HG02763 (cell line): ENCODE data around the gene CDCP2.
A peak's percentile ranks its signal among the peaks of the same experiment; 100 is the strongest.

Source experiments
- ATAC-seq: cut with Tn5 transposase; IDR thresholded peaks from one replicate; pipeline ENCODE4 v1.9.1; 2021; ENCODE audit warnings: mild to moderate bottlenecking, moderate library complexity; ENCODE audit not compliant: unreplicated experiment

The CDCP2 gene

DNA sequence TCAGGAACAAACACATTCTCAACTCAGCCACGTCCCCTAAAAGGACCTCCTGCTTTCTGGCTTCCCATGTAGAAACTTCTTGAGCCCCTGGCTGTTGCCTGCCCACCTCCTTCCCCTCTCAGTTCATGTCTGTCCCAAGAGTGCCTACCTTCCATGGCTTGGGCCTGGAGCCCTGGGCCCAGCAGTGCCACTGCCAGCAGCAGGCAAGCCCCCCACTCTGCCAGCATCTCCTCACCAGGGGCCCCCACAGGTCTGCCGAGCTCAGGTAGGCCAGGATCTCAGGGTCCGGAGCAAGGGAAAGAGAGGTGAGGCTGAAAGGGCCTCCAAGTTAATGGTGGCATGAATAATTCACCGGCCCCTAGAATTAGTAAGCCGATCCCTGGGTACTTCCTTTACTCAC, at the start of gene CDCP2:
Gene CDCP2 (minus strand): TSS at position 305 of the 400 bp plus-strand sequence. CDS start 78 bp downstream, at position 227.
- no peak for ATAC-seq

DNA sequence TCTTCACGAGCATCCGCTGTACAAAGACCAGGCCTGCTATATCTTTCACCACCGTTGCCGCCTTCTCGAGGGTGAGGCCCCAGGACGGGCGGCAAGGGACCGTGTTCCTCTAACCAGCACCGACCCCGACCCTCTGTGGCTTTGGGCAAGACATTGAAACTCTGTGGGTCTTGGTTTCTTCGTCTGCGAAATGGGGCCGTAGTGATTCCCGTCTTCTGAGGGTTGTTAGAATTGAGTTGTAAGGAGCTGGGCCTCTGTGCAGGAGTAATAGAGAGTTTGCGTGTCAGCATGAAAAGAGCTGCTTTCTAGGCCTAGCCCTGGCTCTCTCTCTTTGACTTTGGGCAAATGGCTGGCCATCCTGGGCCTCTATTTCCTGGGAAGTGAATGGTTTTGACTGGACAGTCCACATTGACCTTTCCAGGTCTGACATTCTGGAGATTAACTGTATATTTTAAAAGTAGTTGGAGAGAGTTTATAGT, 47.8 kb upstream of the CDCP2 start:
- no peak for ATAC-seq

DNA sequence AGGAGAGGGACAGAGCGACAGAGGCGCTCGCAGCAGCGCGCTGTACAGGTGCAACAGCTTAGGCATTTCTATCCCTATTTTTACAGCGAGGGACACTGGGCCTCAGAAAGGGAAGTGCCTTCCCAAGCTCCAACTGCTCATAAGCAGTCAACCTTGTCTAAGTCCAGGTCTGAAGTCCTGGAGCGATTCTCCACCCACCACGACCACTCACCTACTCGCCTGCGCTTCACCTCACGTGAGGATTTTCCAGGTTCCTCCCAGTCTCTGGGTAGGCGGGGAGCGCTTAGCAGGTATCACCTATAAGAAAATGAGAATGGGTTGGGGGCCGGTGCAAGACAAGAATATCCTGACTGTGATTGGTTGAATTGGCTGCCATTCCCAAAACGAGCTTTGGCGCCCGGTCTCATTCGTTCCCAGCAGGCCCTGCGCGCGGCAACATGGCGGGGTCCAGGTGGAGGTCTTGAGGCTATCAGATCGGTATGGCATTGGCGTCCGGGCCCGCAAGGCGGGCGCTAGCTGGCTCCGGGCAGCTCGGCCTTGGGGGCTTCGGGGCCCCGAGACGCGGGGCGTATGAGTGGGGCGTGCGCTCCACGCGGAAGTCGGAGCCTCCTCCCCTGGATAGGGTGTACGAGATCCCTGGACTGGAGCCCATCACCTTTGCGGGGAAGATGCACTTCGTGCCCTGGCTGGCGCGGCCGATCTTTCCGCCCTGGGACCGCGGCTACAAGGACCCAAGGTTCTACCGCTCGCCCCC, 47.1 kb upstream of the CDCP2 start, which contains the start of the genes CYB5RL and MRPL37:
Gene CYB5RL (minus strand): TSS at position 266 of the 754 bp plus-strand sequence. CDS start 4,414 bp downstream, outside the sequence.
Gene MRPL37 (plus strand): TSS at position 403 of the 754 bp plus-strand sequence. CDS start 77 bp downstream, at position 480.
- peak; percentile 97 for ATAC-seq

DNA sequence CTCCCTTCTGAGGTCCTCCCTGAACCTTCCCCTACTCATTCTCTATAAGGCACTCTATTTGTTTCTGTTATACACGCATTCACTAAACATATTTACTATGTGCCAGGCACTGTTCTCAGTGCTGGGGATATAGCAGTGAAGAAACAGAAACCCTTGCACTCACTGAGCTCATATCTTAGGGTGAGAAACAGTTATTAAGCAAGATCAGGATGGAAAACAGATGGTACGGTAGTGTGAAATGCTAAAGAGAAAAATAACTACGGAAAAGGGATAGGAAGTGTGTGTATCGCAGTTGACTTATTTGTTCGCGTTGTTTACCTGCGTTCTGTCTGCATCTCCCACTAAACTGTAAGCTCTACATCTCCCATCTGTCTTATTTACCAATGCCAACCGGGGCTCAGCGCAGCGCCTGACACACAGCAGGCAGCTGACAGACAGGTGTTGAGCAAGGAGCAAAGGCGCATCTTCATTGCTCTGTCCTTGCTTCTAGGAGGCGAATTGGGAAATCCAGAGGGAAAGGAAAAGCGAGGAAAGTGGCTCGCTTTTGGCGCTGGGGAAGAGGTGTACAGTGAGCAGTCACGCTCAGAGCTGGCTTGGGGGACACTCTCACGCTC, 46.5 kb upstream of the CDCP2 start:
- no peak for ATAC-seq

DNA sequence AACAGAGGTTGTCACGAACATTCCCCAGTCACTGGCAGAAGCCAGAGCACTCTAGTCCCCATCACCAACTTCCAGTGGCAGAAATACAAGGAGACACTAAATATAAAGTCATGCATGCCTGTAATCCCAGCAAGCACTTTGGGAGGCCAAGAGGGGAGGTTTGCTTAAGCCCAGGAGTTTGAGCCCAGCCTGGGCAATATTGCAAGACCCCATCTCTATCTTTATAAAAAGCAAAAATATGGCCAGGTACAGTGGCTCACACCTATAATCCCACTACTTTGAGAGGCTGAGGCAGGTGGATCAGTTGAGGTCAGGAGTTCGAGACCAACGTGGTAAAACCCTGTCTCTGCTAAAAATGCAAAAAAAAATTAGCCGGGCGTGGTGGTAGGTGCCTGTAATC, 40.7 kb upstream of the CDCP2 start:
- no peak for ATAC-seq

DNA sequence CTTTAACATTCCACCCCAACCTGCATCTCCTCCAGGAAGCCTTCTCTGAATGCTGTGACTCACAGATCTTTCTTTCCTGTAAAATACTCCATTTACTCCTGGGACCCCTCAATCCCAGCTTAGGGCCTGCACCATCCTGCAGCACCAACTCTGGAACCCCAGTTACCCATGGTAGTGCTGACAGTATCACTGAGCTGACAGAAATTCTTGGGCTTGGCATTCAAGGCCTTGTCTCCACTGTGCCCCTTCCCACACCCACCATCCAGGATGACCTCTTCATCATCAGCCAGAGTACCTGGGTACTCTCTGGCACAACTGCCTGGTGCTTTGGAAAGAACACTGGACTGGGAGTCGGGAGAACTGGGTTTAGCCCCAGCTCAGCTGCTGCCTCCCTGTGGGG, 38.7 kb upstream of the CDCP2 start:
- ATAC-seq, result no peak

DNA sequence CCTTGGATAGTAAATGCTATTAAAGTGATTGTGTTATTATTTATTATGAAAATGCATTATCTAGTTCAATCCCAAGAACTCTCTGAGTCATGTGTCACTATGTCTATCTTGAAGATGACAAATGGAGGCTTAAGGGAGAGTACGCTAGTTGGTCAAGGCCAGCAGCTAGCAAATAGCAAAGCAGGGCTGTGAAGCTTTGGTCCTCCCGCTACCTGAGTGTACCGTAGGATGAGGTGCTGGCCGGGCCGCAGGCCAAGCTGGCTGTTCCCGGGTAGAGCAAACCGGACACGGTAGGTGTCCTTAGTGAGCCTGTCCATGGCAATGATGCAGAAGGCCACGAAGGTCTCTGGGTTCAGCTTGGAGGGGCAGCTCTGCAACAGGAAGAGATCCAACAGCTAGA, 37.7 kb upstream of the CDCP2 start:
- no peak for ATAC-seq

DNA sequence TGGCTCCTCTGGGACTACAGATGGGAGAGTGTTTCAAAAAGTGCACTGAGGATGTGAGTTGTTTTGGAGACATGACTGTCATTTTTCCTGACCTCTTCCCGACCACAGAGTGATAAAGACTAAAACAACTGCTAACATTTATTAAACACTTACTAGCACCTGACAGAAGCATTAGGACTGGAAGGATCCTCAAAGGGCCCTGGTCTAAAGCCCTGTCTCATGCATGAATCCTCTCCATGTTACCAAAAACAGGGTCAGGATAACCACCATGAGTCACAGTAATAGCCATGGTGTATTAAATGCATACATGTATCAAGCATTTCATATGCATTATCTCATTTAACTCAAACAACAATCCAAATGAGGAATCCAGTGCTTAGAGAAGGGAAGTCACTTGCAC, 35.5 kb upstream of the CDCP2 start:
- no peak for ATAC-seq

DNA sequence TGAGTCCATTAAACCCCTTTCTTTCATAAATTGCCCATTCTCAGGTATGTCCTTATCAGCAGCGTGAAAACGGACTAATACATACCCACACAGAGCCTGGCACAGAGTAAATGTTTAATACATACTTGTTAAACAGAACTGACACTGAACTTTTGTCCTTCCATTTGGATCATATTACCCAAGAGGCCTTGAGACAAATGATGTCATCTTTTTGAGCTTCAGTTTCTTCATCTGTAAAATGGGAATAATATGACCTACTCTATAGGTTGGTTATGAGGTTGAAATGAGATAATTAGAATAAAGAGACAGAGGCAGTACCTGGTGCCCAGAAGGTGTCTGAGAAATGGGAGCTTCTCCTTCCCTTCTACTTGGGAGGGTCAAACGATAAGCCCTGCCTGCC, 33.3 kb upstream of the CDCP2 start:
- no peak for ATAC-seq

DNA sequence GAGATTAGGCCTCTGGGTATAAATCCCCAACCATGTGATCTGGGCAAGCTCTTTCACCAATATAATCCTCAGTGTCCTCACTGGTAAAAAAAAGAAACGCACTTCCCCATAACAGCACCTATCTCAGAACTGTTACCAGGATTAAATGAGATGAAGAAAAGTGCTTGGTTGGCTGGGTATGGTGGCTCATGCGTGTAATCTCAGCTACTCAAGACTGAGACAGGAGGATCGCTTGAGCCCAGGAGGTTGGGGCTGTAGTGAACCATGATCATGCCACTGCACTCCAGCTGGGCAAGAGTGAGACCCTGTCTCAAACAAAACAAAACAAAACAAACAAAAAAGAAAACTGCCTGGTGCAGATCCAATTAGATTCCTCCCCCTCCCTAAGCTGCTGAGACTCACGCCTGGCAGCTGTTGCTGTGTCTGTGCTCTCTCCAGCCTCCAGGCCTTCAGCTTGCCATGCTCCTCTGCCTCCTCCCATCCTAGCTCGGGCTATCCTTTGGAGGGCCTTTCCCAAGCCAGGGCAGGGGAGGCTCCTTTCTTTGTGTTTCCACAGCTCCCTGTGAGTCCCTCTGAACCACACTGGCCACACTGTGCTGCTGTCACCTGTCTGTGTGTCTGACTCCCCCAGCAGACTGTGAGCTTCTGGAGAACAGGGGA, 28.0 kb upstream of the CDCP2 start:
- ATAC-seq, result no peak

DNA sequence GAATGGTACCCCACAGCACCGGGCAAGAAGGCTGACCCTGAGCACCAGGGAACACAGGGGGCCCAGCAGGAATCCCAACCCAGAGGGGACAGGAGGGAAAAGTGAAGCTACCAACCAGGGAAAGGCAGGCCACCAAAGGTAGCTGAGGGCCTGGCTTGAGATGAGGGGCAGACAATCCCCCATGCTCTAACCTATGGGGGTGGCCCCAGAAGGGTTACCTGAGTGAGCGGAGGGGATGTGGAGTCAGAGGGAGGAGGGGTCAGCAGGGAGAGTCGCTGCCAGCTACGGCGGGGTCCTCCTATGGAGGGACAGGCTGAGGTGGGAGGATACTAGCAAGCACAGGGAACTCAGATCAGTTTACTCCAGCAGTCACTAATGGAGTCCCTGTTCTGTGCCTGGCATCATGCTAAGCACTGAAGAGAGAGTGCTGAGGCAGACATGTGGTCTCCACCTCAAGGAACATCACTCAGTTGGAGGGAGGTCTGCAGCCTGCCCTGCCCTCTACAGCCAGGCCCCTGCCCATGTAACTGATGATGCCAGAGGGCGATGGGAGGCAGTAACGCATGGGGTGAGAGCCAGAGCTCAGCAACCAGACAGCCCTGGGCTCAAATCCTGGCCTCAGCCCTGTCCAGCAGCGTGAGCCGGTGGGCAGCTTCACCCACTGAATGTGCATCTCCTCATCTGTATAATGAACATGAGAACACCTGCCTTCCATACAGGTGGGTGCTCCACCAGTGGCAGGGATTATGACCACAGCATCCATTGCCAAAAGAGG, 25.7 kb upstream of the CDCP2 start:
- ATAC-seq, result no peak

DNA sequence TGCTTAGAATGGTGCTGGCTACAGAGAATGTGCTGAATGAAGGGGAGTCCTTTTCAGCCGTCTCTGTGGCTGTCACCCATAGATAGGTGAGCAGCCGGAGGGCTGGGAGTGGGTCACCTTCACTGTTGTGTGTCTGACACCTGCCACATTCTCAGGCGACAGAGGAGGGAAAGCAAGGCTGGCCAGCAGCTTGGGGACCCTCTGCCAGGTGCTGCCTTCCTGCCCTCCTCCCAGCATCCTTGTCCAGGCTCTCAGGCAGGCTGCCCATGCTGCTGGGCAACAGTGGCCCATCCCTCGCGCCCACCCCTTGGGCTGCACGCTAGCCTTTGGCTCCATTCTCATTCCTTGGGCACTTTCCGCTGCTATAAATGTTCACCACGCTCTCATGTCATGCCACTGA, 24.9 kb upstream of the CDCP2 start:
- no peak for ATAC-seq

DNA sequence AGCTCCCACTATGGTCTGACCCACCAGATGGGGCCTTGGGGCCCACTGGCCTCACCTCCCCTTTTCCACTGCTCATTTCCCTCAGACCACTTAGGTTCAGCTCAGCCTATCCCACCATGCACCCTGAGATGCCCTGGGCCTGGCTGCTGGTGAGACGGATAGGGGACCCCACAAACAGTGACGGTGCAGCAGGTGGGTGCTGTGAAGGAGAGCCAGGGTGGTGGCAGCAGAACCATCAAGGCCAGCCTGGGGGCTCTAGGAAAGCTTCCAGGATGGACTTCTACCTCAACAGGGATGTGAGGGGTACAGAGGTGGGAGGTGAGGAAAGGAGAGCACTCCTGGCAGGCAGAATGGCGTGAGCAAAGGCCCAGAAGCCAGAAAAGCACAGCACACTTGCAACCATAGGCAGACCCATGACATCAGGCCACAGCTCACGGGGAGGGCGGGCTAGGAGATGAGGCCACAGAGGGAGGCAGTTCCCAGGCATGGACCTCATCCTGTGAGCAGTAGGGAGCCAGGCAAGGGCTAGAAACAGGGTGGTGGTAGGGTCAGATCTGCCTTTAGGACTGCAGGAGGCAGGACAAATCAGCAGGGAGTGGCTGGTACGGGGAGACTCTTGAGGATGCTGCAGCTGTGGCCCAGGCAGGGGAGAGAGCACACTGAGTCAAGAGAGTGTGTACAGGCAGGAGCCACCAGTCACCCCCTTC, 24.0 kb upstream of the CDCP2 start:
- no peak for ATAC-seq

DNA sequence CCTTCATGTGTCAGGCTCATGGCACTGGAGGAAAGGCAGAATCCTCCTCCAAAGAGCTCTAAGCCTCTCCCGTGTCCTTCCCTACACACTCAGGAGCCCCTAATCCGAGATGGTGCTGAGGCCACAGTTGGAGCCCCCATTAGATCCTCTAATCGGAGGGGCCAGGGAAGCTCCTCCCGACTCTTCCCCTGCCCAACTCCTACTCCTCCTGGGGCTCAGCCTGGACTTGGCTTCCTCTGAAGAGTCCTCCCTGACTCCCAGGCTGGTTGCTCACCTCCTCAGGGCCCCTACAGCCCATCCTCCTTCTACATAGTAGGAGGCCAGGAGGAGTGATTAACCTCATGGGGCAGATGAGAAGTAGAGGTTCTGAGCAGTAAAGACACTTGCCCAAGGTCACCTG, 21.3 kb upstream of the CDCP2 start:
- ATAC-seq, result no peak

DNA sequence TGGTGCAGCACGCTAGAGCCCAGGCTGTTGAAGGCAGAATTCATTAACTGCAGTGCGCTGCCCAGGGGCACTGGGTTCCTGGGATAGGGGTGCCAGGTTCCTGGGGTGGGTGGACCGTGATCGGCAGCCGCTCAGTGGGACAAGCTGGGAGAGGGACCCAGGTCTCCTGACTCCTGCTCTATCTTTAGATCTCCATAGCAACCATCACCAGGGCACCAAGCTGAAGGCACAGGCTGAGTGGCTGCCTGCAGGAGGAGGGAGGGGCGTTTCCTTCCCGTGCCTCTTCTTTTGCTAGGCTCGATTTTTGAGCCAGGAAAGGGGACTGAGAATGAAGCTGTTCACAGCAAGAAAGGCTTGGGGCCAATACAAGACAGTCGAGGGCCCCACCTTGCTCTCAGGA, 20.9 kb upstream of the CDCP2 start:
- ATAC-seq, result no peak

DNA sequence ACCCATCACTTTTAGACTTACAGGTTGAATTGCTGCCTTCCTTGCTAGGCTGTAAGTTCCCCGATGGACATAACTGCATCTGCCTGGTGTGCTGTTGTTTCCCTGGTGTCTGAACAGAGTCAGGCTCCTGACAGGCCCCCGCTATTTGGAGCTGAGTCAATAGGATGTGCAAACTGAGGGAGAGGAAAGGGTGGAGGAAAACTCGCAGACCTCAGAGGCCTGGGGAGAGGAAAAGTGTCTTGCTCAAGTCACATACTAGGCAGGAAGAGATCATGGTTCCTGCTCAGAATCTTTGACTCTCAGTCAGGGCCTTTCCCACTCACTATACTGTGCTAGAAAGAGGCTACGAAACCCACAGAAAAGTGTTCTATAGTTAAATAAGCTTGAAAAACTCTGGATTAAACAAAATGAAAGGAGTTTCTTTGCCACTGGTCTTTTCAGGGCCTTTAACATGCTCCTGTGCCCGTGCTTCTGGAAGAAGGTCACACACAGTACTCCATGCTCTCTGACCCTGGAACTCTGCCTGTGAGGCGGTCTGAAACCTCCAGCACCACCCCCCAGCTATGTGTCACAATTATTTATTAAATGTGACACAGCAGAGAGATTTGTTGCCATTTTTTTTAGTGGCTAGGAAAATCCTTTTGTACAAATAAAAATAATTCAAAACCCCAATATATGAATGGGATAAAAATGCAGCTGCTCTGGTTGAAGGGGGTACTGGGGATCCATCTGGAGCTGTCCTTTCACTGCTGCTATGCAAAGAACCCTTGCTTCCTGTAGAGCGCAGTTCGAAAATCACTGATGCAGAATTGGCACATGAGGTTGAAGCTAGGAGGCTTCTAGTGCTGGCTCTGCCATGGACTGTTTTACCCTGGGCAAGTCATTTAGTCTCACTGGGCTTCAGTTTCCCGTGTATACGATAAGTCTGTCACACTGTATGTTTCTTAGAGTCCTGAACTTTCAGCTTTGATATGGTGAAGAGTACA, 20.1 kb upstream of the CDCP2 start:
- no peak for ATAC-seq

DNA sequence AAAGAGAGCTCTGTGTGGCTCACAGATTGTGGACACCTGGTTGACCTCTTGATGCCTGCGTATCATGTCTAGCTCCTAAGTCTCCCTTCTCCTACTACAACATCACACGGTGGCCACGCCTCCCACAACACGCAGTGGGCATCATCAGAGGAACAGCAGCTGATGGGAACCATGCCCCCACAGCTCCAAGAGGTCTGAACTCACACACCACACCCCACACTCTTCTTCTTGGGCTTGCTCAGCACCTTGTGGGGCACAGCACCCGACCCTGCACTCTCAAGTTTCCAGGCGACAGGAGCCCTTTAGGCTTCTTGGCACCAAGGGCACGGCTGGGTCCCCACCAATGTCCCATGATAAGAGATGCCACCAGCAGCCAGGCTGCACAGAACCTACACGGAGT, 18.8 kb upstream of the CDCP2 start:
- ATAC-seq, result no peak

DNA sequence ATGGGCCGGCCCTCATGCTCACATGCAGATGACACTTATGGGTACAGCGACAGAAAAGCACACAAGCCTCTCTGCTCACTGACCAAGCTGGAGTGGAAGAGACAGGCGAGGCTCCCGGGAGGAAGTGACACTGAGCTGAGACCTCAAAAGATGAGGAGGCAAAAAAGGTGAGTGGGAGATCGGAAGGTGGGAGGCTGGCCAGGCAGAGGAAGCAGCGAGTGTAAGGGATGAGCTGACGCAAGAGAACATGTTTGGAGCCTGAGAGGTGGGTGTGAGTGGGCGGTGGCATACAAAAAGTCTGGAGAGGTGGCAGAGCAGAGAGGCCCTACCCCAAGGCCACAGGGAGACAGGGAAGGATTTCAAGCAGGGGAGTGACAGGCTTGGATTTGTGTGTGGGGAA, 18.2 kb upstream of the CDCP2 start:
- no peak for ATAC-seq

DNA sequence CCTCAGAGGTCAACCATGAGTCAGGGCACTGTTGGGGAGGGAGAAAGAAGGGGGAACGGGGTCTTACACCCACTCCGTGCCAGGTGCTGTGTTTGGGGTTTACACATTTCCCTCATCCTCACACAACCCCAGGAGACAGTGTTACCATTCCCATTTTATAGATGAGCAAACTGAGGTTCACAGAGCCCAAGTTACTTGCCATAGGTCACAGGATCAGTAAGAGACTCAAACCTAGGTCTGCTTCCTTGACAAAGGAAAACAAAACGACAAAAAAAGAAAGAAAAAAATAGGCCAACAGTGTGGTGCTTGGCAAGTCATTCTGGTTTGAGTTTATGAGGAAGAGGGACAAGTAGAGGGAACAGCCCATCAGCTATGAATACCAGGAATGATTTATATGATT, 16.3 kb upstream of the CDCP2 start:
- no peak for ATAC-seq
